ENCODE data around the gene BPIFB1. TPM values are rescaled to one million over a fixed set of nuclear protein-coding genes. Genes with fewer than 3 reads are reported as not detected.

Gene BPIFB1
- total RNA-seq, 4 donors from 2014 or later = not detected

GRCh38 chr20:33249456-33249855 lies 33.6 kb upstream of the BPIFB1 start:
- Histone ChIP-seq H3K4me3 (replicated peaks in 1 of 3) (no peak overlapping the region), H3K27me3 (no peaks in the 10 kb centered on the region), H3K9me3 (no peaks in the 10 kb centered on the region), H3K27ac (no peak overlapping the region), H3K36me3 (no peaks in the 10 kb centered on the region), H3K4me1 (peaks cover 4% of the 10 kb centered on the region in 2 donors)
- WGBS, 2 donors = 100% methylated on average over 1 of the region's 1 CpG
- TF ChIP-seq CTCF (IDR thresholded peaks at IDR 0.05) (no peak), POLR2A (IDR thresholded peaks at IDR 0.05) (no peak)
- intact Hi-C loops (cut with DNase I) = no loop called here
- no peak for DNase-seq

- H3K4me3 ChIP-seq (replicated peaks in 1 of 3) = no peak overlapping the region
- no peaks in the 10 kb centered on the region for H3K9me3 ChIP-seq
- intact Hi-C loops (cut with DNase I) = no loop called here
Measured at GRCh38 chr20:33250666-33251065, 32.3 kb upstream of the BPIFB1 start.

DNA sequence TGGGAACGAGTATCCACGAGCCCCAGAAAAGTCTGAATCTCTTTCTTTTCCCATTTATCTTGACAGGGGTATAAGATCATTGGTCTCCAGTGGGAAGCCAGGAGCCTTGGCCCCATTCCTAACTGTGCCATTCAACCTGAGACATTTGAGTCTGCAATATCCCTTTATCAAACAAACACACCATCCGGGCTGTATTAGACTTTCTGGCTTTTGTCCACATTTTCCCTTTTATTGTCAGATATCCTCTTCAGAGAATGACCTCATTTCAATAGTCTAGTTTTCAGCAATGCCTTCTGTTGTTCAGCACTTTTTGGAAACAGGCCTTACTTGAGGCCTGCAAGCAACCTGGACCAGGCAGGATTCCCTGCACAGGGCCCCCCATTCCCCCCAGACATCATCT lies 31.5 kb upstream of the BPIFB1 start:
- Histone ChIP-seq H3K27ac (no peak overlapping the region), H3K4me3 (replicated peaks in 1 of 3) (no peak overlapping the region), H3K27me3 (no peaks in the 10 kb centered on the region), H3K36me3 (no peaks in the 10 kb centered on the region), H3K4me1 (peaks cover 4% of the 10 kb centered on the region in 2 donors), H3K9me3 (no peaks in the 10 kb centered on the region)
- DNase-seq = no peak
- intact Hi-C loops (cut with DNase I) = no loop called here
- TF ChIP-seq CTCF (IDR thresholded peaks at IDR 0.05) (no peak), POLR2A (IDR thresholded peaks at IDR 0.05) (no peak)
- WGBS, 2 donors = 71 to 73% methylated on average over 3 of the region's 3 CpGs

More at GRCh38 chr20:33250666-33251065, 32.3 kb upstream of the BPIFB1 start:
- Histone ChIP-seq H3K4me1 (peaks cover 4% of the 10 kb centered on the region in 2 donors), H3K27me3 (no peaks in the 10 kb centered on the region), H3K27ac (no peak overlapping the region), H3K36me3 (no peaks in the 10 kb centered on the region)
- WGBS, 2 donors = 53 to 67% methylated on average over 2 of the region's 2 CpGs
- no peak for DNase-seq
- TF ChIP-seq CTCF (IDR thresholded peaks at IDR 0.05) = no peak
- TF ChIP-seq POLR2A (IDR thresholded peaks at IDR 0.05) = no peak

DNA sequence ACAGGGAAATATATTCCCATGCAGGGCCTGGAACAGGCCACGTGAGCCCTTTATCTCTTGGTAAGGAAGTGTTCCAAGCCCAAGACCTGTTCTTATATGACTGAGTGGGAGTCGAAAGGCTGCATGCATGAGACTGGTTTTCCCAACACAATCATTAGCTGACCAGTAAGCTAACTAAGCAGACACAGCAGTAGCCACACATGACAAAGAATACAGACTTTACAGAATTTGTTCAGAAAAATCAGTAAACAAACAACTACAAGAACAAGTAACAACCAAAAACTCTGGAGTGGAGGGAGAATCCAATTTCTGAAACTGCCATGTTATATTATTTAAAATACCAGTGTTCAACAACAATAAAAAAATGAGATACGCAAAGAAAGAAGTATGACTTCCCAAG lies 30.6 kb upstream of the BPIFB1 start:
- WGBS, 2 donors = 88 to 89% methylated on average over 3 of the region's 3 CpGs
- no peaks in the 10 kb centered on the region for H3K9me3 ChIP-seq
- no peaks in the 10 kb centered on the region for H3K36me3 ChIP-seq
- intact Hi-C loops (cut with DNase I) = no loop called here
- no peak for TF ChIP-seq POLR2A (IDR thresholded peaks at IDR 0.05)
- TF ChIP-seq CTCF (IDR thresholded peaks at IDR 0.05) = no peak
- DNase-seq = no peak
- H3K27ac ChIP-seq = no peak overlapping the region
- H3K4me1 ChIP-seq = no peaks in the 10 kb centered on the region
- H3K27me3 ChIP-seq = no peaks in the 10 kb centered on the region
- H3K4me3 ChIP-seq (replicated peaks in 1 of 3) = no peak overlapping the region

DNA sequence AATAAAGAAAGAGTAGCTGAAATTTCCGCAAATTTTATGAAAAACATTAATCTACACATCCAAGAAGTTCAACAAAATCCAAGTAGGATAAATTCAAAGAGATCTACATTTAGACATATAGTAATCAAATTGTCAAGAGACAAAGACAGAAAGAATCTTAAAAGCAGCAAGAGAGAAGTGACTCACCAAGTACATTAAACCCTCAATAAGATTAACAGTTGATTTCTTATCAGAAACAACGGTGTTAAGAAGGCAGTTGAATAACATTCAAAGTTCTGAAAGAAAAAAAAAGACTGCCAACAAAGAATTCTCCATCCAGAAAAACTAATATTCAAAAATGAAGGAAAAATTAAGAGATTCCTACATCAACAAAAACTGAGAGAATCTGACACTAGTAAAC lies 28.0 kb upstream of the BPIFB1 start:
- Histone ChIP-seq H3K4me3 (replicated peaks in 1 of 3) (no peak overlapping the region), H3K4me1 (no peaks in the 10 kb centered on the region), H3K9me3 (no peaks in the 10 kb centered on the region), H3K27me3 (no peaks in the 10 kb centered on the region), H3K27ac (no peak overlapping the region), H3K36me3 (no peaks in the 10 kb centered on the region)
- 77 to 78% methylated on average over 2 of the region's 2 CpGs for WGBS, 2 donors
- intact Hi-C loops (cut with DNase I) = no loop called here
- no peak for DNase-seq
- TF ChIP-seq CTCF (IDR thresholded peaks at IDR 0.05) (no peak), POLR2A (IDR thresholded peaks at IDR 0.05) (no peak)

All from thyroid gland (tissue), 4 donors.